HepG2 (cell line): ENCODE results near the gene KRT6B.

Source experiments
- CHD2 ChIP-seq: IDR thresholded peaks from 2 replicates; pipeline ENCODE4 v1.6.1; 2011; ENCODE audit warnings: low read depth, low read length, improper control_type of control experiment
- CTCF ChIP-seq: sonication (generic); formaldehyde crosslinking; IDR thresholded peaks from 2 replicates; pipeline ENCODE4 v1.5.0; 2020; ENCODE audit warnings: mild to moderate bottlenecking, missing genetic modification reagents, moderate library complexity
- EEA1 ChIP-seq: sonication (generic); formaldehyde crosslinking; IDR thresholded peaks from 2 replicates; pipeline ENCODE4 v1.5.1; 2020; ENCODE audit warnings: mild to moderate bottlenecking, missing genetic modification reagents, borderline replicate concordance
- MAZ ChIP-seq, 2 experiments: sonication (generic) in 1 of 2; formaldehyde crosslinking in 1 of 2; IDR thresholded peaks; 2 replicates each; pipeline versions ENCODE4 v1.5.0 to v1.6.1; 2012 to 2020; ENCODE audit warnings: low read depth in 2 of 2, mild to moderate bottlenecking in 2 of 2, borderline replicate concordance in 1 of 2, improper control_type of control experiment in 1 of 2, low read length in 1 of 2, missing genetic modification reagents in 1 of 2, moderate library complexity in 1 of 2
- NFYB ChIP-seq: sonication (generic); formaldehyde crosslinking; IDR thresholded peaks from 2 replicates; pipeline ENCODE4 v1.4.0; 2020; ENCODE audit warnings: missing genetic modification reagents
- POLR2AphosphoS2 ChIP-seq: IDR thresholded peaks from 2 replicates; pipeline ENCODE4 v1.6.1; 2011; ENCODE audit warnings: low read depth, low read length, improper control_type of control experiment
- RAD51 ChIP-seq: fragments of 450-650 bp; IDR thresholded peaks from 2 replicates; pipeline ENCODE4 v1.6.1; 2016; ENCODE audit warnings: borderline replicate concordance
- SCMH1 ChIP-seq: sonication (generic); formaldehyde crosslinking; IDR thresholded peaks from 2 replicates; pipeline ENCODE4 v1.9.0; 2021; ENCODE audit warnings: missing genetic modification reagents, mild to moderate bottlenecking, borderline replicate concordance
- SKIL ChIP-seq: sonication (generic); formaldehyde crosslinking; IDR thresholded peaks from 2 replicates; pipeline ENCODE4 v1.8.0; 2022; ENCODE audit warnings: missing genetic modification reagents, mild to moderate bottlenecking, moderate library complexity, borderline replicate concordance
- TBL1XR1 ChIP-seq: fragments of 150-350 bp; IDR thresholded peaks from 2 replicates; pipeline ENCODE4 v1.6.1; 2014; ENCODE audit warnings: borderline replicate concordance, low read length; ENCODE audit not compliant: partially characterized antibody
- TMF1 ChIP-seq: sonication (generic); formaldehyde crosslinking; IDR thresholded peaks from 2 replicates; pipeline ENCODE4 v1.8.1; 2022; ENCODE audit warnings: low read depth, missing genetic modification reagents
- ZZZ3 ChIP-seq: sonication (generic); formaldehyde crosslinking; IDR thresholded peaks from 2 replicates; pipeline ENCODE4 v1.4.0; 2020; ENCODE audit warnings: missing genetic modification reagents, mild to moderate bottlenecking, borderline replicate concordance

- TF ChIP-seq CHD2 (no peak), TMF1 (CRISPR knock-in tag) (no peak), POLR2AphosphoS2 (no peak), NFYB (no peak), SCMH1 (no peak), TBL1XR1 (no peak), SKIL (CRISPR knock-in tag) (no peak), CTCF (CRISPR knock-in tag) (no peak), ZZZ3 (CRISPR knock-in tag) (no peak), RAD51 (no peak), EEA1 (CRISPR knock-in tag) (no peak), MAZ (IDR thresholded peaks at IDR 0.05; ENCODE audit: borderline replicate concordance, low read depth, low read length) (no peak), MAZ (CRISPR knock-in tag; IDR thresholded peaks at IDR 0.05; ENCODE audit: low read depth) (no peak)
These were observed 28.1 kb upstream of the KRT6B start for GRCh38 chr12:52480073-52480472.
